Heart right ventricle (tissue), 16 donors: ENCODE data around the gene SYTL3. TPM values are rescaled to one million over a fixed set of nuclear protein-coding genes. Genes with fewer than 3 reads are reported as not detected.

Source experiments
- ATAC-seq, 8 donors: fragments of 200-7000 bp; cut with Tn5 transposase; one replicate each; pipeline ENCODE4 v1.9.1; 2020; ENCODE audit warnings: mild to moderate bottlenecking in 8 of 8, moderate library complexity in 8 of 8, moderate number of reproducible peaks in 1 of 8
- DNase-seq, 2 donors: peaks; one replicate each; pipeline ENCODE4 v3.0.0-alpha.2; 2020
- H3K27ac ChIP-seq, 10 donors: fragments of 200-600 bp; sonication (generic) in 2 of 10; one replicate each; pipeline versions ENCODE4 v1.5.0 to v1.8.0; 2020 to 2022; ENCODE audit warnings: mild to moderate bottlenecking in 3 of 10
- H3K27me3 ChIP-seq, 7 donors: fragments of 200-600 bp; one replicate each; pipeline ENCODE4 v1.8.0; 2021 to 2022; ENCODE audit warnings: mild to moderate bottlenecking in 2 of 7
- H3K36me3 ChIP-seq, 9 donors: fragments of 200-600 bp; sonication (generic) in 1 of 9; one replicate each; pipeline versions ENCODE4 v1.5.0 to v1.8.0; 2020 to 2022; ENCODE audit warnings: mild to moderate bottlenecking in 2 of 9
- H3K4me1 ChIP-seq, 9 donors: fragments of 200-600 bp; sonication (generic) in 1 of 9; one replicate each; pipeline versions ENCODE4 v1.5.0 to v1.8.0; 2020 to 2022; ENCODE audit warnings: mild to moderate bottlenecking in 4 of 9
- H3K4me3 ChIP-seq, 10 donors: fragments of 200-600 bp; sonication (generic) in 2 of 10; one replicate each; pipeline versions ENCODE4 v1.5.0 to v1.8.0; 2020 to 2022; ENCODE audit warnings: mild to moderate bottlenecking in 7 of 10, moderate library complexity in 2 of 10
- H3K9me3 ChIP-seq, 11 donors: fragments of 200-600 bp in 10 of 11; sonication (generic) in 2 of 11; one replicate each; pipeline versions ENCODE4 v1.5.0 to v1.8.0; 2013 to 2022; ENCODE audit warnings: mild to moderate bottlenecking in 2 of 11, control low read depth in 1 of 11, moderate library complexity in 1 of 11
- CTCF ChIP-seq, 9 donors: fragments of 200-600 bp; sonication (generic) in 2 of 9; IDR thresholded peaks; one replicate each; pipeline versions ENCODE4 v1.5.0 to v1.8.0; 2021 to 2022; ENCODE audit warnings: antibody characterized with exemption in 9 of 9, mild to moderate bottlenecking in 5 of 9, moderate library complexity in 1 of 9
- WGBS, 2 donors: extraction: QIAGEN DNeasy Blood & Tissue Kit; methylation state at CpG; one replicate each; pipeline ENCODE4 v1.1.7; 2013; ENCODE audit warnings: inconsistent platforms in 1 of 2; 5-methylcytosine and 5-hydroxymethylcytosine counted together
- intact Hi-C, 10 donors: fragments of 100-400 bp; cut with DNase I; formaldehyde crosslinking; loops; one replicate each; pipeline versions ENCODE4 v1.11.1 to v1.14.2; 2022
- polyA plus RNA-seq, 2 donors: library from polyadenylated mRNA; stranded (reverse); fragments of 200-250 nt; gene quantifications; one replicate each; pipeline ENCODE4 v1.2.3, GENCODE V29; 2013
- total RNA-seq, 10 donors: library from RNA; stranded (reverse); fragmentation: NEBNext Ultra II Directional in 3 of 10; extraction: Animal tissue kit (Norgen Biotek cat#: 25700) in 3 of 10; gene quantifications; one replicate each; pipeline versions ENCODE4 v1.2.1 to v1.2.4, GENCODE V29; 2021 to 2023
- donor health status: Arrhythmogenic right ventricular cardiomyopathy.
- donor health status: ischemic (EF 13 %, LVEDD 7.1; RV severe dilation, severe dysfunction).
- donor health status: healthy with polysubstance abuse.
- donor health status: DM: no; HTN: yes; CAD: no.
- donor health status: DM: no; HTN: no; CAD: no.
- donor health status: ischemic (EF 25% LVEDD 6.9; RV normal size, moderate dysfunction).
- donor health status: ischemic (EF 25% LVEDD 5.7; RV mildly dilated, moderate dysfunction).
- donor health status: healthy.
- donor health status: DM: yes; HTN: yes; CAD: no.
- donor health status: Ischemic cardiomyopathy.
- donor health status: ischemic (EF 35%, LVEDD 5.7; RV mildly dilated, moderate dysfunction).
- donor health status: nonischemic (EF 11% LVEDD 7.7; RV severe dilation, severe dysfunction).
- donor health status: DM: yes; HTN: yes; CAD: no.
- donor health status: PGD.
- donor health status: ischemic (EF 29% LVEDD 5.4; RV normal size, mild dysfunction).
- donor health status: nonischemic (EF 23%, LVEDD 6.1; RV moderate dilation, normal function).

Gene SYTL3
- total and polyA plus RNA-seq, 12 donors, result 3.6 to 11.9 (median 8.1) TPM

GRCh38 chr6:158663625-158664165 lies 13.8 kb downstream of the SYTL3 start:
- peak overlapping the region in 6 of 10 donors; percentile 13 to 37 (median 24) for H3K4me3 ChIP-seq
- intact Hi-C loops, result loop anchor here in 1 of 10 donors (10.0 kb wide), 1 partner anchor 159 kb away; no protein-coding TSS in a partner anchor

GRCh38 chr6:158665332-158665731 lies 15.5 kb downstream of the SYTL3 start:
- Histone ChIP-seq H3K36me3 (peaks cover 0 to 27% (median 0%) of the 10 kb centered on the region in 9 donors), H3K9me3 (no peaks in the 10 kb centered on the region), H3K4me1 (peaks cover 0 to 50% (median 0%) of the 10 kb centered on the region in 9 donors), H3K27ac (no peak overlapping the region), H3K27me3 (no peaks in the 10 kb centered on the region), H3K4me3 (no peak overlapping the region)
- 96 to 99% methylated on average over 18 of the region's 18 CpGs for WGBS, 2 donors
- no peak for DNase-seq
- intact Hi-C loops, result loop anchor here in 1 of 10 donors (10.0 kb wide), 1 partner anchor 161 kb away; no protein-coding TSS in a partner anchor
- no peak for ATAC-seq
- TF ChIP-seq CTCF (IDR thresholded peaks at IDR 0.05), result no peak

More at GRCh38 chr6:158663625-158664165, 13.8 kb downstream of the SYTL3 start:
- ATAC-seq, result peak in 3 of 8 donors; percentile 14 to 43 (median 27)
- no peaks in the 10 kb centered on the region for H3K27me3 ChIP-seq
- H3K4me1 ChIP-seq, result peaks cover 0 to 56% (median 0%) of the 10 kb centered on the region in 9 donors
- no peaks in the 10 kb centered on the region for H3K9me3 ChIP-seq
- H3K27ac ChIP-seq, result peak overlapping the region in 4 of 10 donors; percentile 4 to 36 (median 16)
- no peak for DNase-seq
- H3K36me3 ChIP-seq, result peaks cover 0 to 27% (median 0%) of the 10 kb centered on the region in 9 donors
- WGBS, 2 donors, result 56% methylated on average over 11 of the region's 11 CpGs
- TF ChIP-seq CTCF (IDR thresholded peaks at IDR 0.05), result no peak

GRCh38 chr6:158666628-158667359 lies 16.9 kb downstream of the SYTL3 start:
- Histone ChIP-seq H3K27me3 (no peaks in the 10 kb centered on the region), H3K9me3 (no peaks in the 10 kb centered on the region), H3K4me1 (peaks cover 0 to 47% (median 0%) of the 10 kb centered on the region in 9 donors), H3K36me3 (peaks cover 0 to 24% (median 0%) of the 10 kb centered on the region in 9 donors), H3K27ac (peak overlapping the region in 1 of 10 donors; percentile 85), H3K4me3 (no peak overlapping the region)
- intact Hi-C loops, result loop anchor here in 1 of 10 donors (10.0 kb wide), 1 partner anchor 162 kb away; no protein-coding TSS in a partner anchor
- DNase-seq (no peak), ATAC-seq (peak in 7 of 8 donors; percentile 35 to 79 (median 58))
- 81 to 87% methylated on average over 14 of the region's 14 CpGs for WGBS, 2 donors
- TF ChIP-seq CTCF (IDR thresholded peaks at IDR 0.05), result no peak

- Histone ChIP-seq H3K4me3 (no peak overlapping the region), H3K27ac (peak overlapping the region in 3 of 10 donors; percentile 7 to 85 (median 14)), H3K4me1 (peaks cover 0 to 45% (median 0%) of the 10 kb centered on the region in 9 donors), H3K36me3 (peaks cover 0 to 20% (median 0%) of the 10 kb centered on the region in 9 donors), H3K27me3 (no peaks in the 10 kb centered on the region), H3K9me3 (no peaks in the 10 kb centered on the region)
- intact Hi-C loops, result loop anchor here in 1 of 10 donors (10.0 kb wide), 1 partner anchor 163 kb away; no protein-coding TSS in a partner anchor
- ATAC-seq, result no peak
- WGBS, 2 donors, result 90 to 95% methylated on average over 8 of the region's 8 CpGs
- no peak for DNase-seq
- TF ChIP-seq CTCF (IDR thresholded peaks at IDR 0.05), result no peak
These were observed 17.6 kb downstream of the SYTL3 start for GRCh38 chr6:158667360-158667981.
